Measurements from ENCODE around the gene KIAA0586.

KIAA0586 gene

DNA sequence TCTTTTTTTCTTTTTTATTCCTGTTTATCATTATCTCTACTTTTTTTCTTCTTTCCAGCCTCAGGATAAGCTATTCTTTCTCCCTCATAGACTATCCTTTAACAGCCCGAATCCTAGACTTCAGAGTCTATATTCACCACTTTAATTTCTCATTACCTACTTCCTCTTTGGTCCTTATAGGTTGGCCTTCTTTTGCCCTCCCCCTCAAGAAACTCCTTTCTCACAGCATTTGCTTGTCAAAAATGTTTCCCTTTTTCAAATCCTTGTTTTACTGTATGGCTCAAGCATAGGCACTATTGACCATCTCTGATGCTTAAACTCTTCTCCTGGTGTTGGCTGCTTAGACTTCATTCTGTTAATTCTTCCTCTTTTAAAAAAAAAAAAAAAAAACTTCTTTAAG lies 52.5 kb downstream of the KIAA0586 start:
- H3K4me3 ChIP-seq (ENCODE audit: low read depth, low read length): no peak overlapping the region
- TF ChIP-seq, protein P1, sequence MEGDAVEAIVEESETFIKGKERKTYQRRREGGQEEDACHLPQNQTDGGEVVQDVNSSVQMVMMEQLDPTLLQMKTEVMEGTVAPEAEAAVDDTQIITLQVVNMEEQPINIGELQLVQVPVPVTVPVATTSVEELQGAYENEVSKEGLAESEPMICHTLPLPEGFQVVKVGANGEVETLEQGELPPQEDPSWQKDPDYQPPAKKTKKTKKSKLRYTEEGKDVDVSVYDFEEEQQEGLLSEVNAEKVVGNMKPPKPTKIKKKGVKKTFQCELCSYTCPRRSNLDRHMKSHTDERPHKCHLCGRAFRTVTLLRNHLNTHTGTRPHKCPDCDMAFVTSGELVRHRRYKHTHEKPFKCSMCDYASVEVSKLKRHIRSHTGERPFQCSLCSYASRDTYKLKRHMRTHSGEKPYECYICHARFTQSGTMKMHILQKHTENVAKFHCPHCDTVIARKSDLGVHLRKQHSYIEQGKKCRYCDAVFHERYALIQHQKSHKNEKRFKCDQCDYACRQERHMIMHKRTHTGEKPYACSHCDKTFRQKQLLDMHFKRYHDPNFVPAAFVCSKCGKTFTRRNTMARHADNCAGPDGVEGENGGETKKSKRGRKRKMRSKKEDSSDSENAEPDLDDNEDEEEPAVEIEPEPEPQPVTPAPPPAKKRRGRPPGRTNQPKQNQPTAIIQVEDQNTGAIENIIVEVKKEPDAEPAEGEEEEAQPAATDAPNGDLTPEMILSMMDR (conservative IDR thresholded peaks at IDR 0.05; ENCODE audit: low read depth, low read length): no peak
- no peak for DNase-seq (ENCODE audit: low read depth)

- TF ChIP-seq, protein P1 (conservative IDR thresholded peaks at IDR 0.05; ENCODE audit: low read depth, low read length): no peak
- H3K4me3 ChIP-seq (ENCODE audit: low read depth, low read length): no peak overlapping the region
- DNase-seq (ENCODE audit: low read depth): no peak
Observed at GRCh38 chr14:58484176-58484575, 56.7 kb downstream of the KIAA0586 start.

DNA sequence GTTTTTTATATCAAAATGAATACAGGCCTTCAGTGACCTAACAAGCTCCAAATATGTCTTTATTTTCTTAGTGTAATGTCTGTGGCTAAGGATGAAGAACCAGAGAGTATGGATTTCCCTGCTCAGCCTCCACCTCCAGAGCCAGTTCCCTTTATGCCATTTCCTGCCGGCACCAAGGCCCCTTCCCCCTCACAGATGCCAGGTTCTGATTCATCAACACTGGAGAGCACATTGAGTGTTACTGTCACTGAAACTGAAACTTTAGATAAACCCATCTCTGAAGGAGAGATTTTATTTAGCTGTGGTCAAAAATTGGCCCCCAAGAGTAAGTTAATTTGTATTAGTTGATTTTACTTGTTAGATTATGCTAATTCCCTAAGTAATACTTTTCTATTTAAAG lies 61.0 kb downstream of the KIAA0586 start:
- TF ChIP-seq, protein P1 (conservative IDR thresholded peaks at IDR 0.05; ENCODE audit: low read depth, low read length): no peak
- peak; percentile 52 for DNase-seq (ENCODE audit: low read depth)

DNA sequence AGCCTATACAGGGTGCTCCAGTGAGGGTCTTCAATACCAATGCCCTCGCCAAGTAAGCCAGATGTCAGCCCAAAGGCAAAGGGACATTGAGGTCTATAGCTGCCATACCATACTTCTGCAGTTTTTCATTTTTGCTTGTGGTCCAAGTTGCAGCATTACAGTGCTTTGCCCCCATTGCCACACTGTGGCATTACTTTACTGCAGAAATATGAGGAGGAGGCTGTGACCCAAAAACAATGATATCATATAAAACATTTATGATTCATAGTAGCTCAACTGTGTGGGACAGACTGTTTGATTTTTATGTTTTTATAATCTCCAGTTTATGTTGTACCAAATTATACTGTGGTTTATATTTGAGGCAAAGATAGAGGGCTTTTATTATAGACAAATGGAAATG lies 64.1 kb downstream of the KIAA0586 start:
- TF ChIP-seq, protein P1 (conservative IDR thresholded peaks at IDR 0.05; ENCODE audit: low read depth, low read length): no peak
- no peak overlapping the region for H3K4me3 ChIP-seq (ENCODE audit: low read depth, low read length)
- DNase-seq (ENCODE audit: low read depth): peak; percentile 40

More for the DNA sequence above, 61.0 kb downstream of the KIAA0586 start:
- no peak overlapping the region for H3K4me3 ChIP-seq (ENCODE audit: low read depth, low read length)

- TF ChIP-seq, protein P1 (conservative IDR thresholded peaks at IDR 0.05; ENCODE audit: low read depth, low read length): no peak
- DNase-seq (ENCODE audit: low read depth): no peak
- H3K4me3 ChIP-seq (ENCODE audit: low read depth, low read length): no peak overlapping the region
Observed at GRCh38 chr14:58492044-58492443, 64.5 kb downstream of the KIAA0586 start.

DNA sequence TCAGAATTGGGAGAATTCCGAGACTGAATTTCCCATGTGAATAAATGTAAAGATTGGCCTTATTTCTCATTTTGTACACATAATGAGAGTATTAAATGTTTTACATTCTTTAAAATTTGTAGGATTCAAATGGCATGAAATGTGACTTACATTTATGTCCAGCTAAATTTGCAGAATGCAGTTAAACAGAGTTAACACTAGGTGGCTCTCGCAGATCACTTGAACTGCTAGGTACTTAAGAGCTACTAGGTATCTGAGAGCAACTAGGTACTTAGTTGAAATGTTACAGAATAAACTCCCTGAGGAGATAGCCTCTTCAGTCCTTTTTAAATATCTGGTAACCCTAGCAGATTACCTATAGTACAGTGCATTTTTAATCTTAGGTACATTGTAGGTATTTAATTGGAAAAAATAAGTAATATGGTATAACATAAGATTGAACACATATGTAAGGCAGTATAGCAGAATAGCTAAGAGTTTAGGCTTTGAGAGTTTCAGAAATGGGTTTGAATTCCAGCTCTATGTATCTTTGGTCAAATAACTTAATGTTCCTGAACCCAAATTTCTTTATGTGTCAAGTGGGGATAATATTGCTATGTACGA lies 73.8 kb downstream of the KIAA0586 start:
- no peak overlapping the region for H3K4me3 ChIP-seq (ENCODE audit: low read depth, low read length)
- TF ChIP-seq, protein P1 (conservative IDR thresholded peaks at IDR 0.05; ENCODE audit: low read depth, low read length): peak; percentile 78
- DNase-seq (ENCODE audit: low read depth): peak; percentile 94

DNA sequence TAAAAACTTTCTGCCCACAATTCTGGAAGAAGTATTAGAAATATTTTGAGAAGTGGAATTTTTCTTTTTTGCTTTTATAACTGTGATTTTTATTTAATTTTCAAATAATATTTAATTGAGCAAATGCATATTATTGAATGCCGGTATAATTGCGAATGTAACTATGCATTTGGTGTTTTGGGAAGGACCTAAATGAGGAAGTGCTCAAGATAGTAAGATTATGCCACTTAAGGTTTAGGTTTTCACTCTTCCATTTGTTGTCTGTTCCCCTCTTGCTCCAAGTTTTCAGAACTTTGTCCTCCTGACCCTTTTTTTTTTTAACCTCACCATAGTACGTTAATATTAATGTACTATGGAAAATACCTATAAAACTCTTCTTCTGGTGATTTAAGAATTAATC lies 85.8 kb downstream of the KIAA0586 start:
- TF ChIP-seq, protein P1 (conservative IDR thresholded peaks at IDR 0.05; ENCODE audit: low read depth, low read length): no peak
- DNase-seq (ENCODE audit: low read depth): no peak
- no peak overlapping the region for H3K4me3 ChIP-seq (ENCODE audit: low read depth, low read length)

Measured in choroid plexus epithelial cell (primary cell).